Daoy (cell line): ENCODE data around the gene BCR. TPM values are rescaled to one million over a fixed set of nuclear protein-coding genes. Genes with fewer than 3 reads are reported as not detected.
A peak's percentile ranks its signal among the peaks of the same experiment; 100 is the strongest.

Source experiments
- DNase-seq: peaks from one replicate; pipeline ENCODE4 v3.0.0-alpha.2; 2015; ENCODE audit warnings: low read depth
- total RNA-seq: library from RNA; depleted of rRNA; stranded (reverse); fragments of >200 nt; shearing (Covaris generic); gene quantifications from 2 replicates; pipeline ENCODE4 v1.2.3, GENCODE V29; 2014

BCR gene
- total RNA-seq, 1 experiment from 2014 or later, result 27.3 TPM

DNA sequence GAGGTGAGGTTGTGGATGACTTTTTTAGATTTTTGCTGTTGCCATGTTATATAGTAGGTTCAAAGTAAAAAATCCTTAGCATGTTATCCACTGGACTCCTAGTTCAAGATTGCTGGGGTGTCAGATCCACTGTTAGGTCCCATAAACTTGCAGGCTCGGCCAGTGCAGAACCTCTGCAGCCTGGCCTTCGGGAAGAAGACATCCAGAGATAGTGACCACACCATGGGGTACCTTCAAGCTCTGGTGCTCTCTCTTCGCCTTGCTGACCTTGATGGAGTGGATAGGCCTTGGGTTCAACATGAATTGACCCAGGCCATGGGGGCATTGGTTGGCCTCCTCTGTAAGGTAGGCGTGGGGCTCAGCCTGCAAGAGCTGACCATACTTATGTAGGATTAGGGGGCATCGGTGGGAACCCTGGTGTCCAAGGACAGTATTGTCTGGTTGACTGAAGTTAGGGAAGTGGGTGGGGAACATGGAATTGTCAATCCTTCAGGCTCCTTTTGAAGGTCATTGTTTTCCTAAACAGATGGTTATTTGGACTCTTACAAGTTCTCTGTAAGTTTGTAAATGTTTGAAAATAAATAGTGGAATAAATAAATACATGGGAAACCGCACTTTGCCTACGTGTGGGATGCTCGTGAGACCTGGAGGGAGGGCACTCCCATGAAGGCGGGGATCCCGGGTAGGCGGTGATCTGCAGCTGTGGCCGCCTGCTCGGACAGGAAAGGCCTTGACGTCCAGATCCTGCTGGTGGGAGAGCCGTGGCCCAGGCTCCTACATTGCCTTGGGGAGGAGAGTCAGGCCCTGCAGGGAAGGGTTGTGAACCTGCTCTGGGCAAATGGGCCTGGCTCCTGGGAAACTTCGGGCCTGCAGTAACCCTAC is 37.1 kb downstream of the BCR start:
- no peak for DNase-seq

DNA sequence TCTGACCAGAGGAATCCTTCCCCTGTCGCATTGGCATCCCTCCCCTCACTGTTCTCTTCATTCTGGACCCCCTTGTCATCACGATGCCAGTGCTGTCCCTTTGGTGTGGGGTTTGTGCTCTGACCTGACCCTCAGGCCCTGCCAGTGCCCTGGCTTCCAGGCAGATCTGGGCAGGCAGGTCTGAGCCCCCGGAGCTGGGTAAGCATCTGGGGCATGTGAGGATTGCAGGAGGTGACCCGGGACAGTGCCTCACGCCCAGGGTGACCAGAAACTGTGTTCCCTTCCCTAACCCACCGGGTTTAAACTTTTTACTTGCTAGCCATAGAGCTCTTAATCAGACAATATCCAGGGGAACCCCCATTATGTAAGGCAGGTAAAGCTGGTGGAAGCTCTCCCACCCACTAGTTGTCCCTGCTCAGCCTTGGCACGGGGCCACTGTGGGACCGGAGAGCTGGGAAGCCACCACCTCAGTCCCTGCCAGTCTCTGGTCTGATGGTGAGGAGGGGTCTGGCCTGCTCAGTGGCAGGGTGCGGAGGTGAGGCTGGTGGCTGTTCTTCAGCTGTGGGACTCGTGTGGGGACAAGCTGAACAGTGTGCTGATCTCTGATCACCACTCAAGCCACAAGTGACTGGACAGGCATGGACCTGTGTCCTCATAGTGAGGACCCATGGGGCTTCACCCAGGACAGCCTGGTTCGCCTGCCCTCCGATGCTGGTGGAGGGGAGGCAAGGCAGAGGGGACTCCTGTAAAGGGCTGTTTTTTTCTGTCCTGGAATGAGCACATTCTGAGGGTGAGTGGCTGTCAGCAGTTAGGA is 38.0 kb downstream of the BCR start:
- no peak for DNase-seq

GRCh38 chr22:23218867-23219251 is 38.5 kb downstream of the BCR start:
- DNase-seq, result peak; percentile 83

DNA sequence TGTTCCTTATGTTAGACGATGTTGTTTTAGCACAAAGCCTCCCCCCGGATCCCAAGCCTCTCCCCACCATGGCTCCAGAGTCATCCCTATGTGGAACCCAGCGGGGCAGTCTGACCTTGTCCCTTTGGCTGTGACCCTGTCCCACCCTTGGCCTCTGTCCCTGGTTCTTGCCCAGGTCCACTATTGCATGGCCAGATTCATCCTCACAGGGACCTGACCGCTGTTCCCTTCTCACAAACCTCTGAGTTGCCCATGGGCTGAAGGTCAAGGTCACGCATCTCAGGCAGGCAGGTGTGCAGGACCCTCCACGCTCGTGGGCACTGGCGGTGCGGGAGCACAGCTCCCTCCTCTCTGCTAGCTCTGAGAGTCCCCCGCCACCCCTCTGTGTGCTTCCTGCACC is 39.0 kb downstream of the BCR start:
- DNase-seq, result no peak

DNA sequence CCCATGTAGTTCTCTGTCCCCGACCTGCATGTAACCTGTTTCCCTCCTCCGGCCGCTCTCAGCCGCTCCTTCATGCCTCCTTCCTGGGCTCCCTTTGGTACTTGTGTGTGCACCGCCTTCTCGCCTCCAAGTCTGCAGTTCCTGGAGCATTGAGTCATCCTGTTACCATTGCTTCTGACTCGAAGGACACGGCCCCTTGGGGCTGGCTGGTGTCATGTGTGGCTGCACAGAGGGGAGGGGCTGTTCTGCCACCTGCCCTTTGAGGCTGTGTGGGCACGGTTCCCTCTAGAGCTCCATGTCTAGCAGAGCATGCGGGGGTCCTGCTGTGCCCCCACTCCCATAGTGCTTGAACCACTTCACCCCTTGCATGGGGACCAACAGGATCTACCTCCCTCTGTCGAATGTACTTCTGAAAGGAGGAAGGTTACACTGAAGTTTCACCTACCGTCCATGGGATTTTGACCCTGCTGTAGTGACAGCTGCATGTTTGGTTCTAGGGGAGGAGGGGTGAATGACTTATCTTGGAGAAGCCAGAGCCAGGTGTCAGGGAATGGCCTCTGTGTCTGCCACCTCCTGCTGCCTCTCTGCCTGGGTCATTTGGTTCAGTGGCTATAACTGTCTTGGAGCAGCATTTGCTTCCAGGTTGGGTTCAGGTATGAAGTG is 39.6 kb downstream of the BCR start:
- peak; percentile 78 for DNase-seq

- DNase-seq, result peak; percentile 13
These were observed 40.4 kb downstream of the BCR start for GRCh38 chr22:23220485-23221350.

- no peak for DNase-seq
These were observed 41.1 kb downstream of the BCR start for GRCh38 chr22:23221351-23221804.

- no peak for DNase-seq
These were observed 41.9 kb downstream of the BCR start for GRCh38 chr22:23222033-23222792.

GRCh38 chr22:23222793-23223568 is 42.7 kb downstream of the BCR start:
- DNase-seq, result no peak

- DNase-seq, result no peak
These were observed 43.4 kb downstream of the BCR start for GRCh38 chr22:23223569-23224317.

- no peak for DNase-seq
These were observed 44.5 kb downstream of the BCR start for GRCh38 chr22:23224846-23225245.

DNA sequence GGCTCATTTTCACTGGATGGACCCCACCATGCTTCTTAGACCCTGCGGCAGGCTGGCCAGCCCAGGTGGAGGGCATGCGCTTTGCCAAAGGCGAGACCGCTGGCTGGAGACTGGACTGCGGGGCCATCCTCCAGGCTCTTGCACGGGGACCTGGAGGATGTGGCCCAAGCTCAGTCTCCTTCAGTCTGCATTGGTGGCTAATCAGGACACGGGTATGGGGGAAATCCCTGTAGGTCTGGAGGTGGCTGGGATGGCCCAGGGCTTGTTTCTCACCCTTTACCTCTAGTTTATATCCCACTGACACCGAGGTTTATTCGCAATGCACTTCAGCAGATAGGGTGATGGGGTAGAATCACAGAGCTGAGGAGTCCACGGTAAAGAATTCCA is 45.0 kb downstream of the BCR start:
- DNase-seq, result no peak

DNA sequence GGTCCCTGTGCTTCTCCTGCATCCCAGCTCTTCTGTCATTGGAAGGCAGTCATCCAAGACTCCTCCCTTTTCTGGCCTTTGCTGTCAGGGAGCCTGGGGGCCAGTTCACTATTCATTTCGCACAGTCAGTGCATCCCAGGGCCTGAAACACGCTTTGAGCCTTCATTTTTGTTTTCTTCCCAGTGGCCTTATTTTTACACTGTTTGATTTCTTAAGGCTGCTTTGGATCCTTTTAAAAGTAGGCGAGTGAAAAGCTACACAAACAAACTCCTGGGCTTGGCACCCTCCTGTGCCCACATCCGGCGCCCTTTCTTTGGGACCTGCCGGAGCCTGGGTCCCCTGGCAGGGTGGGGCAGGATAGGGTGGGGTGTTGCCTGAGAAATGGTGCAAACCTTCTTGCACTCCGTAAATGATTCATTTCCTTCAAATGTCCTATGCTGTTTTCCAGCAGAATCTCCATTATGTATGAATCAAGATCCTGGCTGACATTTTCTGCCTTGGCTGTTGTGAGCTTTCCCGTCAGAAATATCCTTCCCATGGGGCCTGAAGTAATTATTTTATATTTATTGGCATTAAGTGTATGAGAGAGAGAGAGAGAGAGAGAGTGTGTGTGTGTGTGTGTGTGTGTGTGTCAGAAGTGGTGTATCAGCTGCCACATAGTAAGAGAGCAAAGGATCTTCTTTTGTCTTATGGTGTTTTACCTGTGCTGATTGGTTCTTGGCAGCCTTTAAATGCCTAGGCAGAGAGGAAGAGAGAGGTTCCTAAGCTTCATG is 45.6 kb downstream of the BCR start:
- peak; percentile 65 for DNase-seq

- no peak for DNase-seq
These were observed 46.2 kb downstream of the BCR start for GRCh38 chr22:23226497-23226850.

DNA sequence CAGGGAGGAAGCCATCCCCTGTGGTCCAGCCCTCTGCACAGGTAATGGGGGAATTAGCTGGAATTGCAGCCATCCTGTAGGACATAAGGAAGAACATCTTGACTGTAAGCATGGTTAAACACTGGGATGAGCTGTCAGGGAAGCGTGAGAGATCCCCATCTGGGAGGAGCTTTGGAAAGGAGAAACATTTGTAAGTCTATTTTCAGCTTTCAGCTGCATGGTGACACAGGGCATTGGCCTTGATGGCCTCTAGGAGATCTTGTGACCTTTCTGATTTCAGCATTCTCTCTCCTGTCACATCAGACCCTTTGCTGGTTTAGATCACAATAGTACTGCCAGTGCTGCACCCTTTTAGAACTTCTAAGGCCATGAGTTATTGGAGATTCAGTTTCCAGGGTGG is 47.1 kb downstream of the BCR start:
- no peak for DNase-seq

DNA sequence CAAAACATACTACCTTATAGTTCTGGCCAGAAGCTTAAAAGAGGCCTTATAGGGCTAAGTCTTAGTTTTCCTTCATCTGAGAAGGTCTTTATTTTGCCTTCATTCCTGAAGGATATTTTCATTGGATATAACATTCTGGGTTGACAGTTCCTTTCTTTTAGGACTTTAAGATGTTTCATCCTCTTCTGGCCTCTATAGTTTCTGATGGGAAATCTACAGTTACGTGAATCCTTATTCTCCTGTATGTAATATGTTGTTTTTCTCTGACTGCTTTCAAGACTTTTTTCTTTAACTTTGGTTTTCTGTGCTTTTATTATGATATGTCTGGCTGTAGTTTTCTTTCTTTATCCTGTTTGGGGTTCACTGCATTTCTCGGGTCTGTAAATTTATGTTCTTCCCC is 48.2 kb downstream of the BCR start:
- no peak for DNase-seq

- DNase-seq, result no peak
These were observed 49.3 kb downstream of the BCR start for GRCh38 chr22:23229646-23230045.

DNA sequence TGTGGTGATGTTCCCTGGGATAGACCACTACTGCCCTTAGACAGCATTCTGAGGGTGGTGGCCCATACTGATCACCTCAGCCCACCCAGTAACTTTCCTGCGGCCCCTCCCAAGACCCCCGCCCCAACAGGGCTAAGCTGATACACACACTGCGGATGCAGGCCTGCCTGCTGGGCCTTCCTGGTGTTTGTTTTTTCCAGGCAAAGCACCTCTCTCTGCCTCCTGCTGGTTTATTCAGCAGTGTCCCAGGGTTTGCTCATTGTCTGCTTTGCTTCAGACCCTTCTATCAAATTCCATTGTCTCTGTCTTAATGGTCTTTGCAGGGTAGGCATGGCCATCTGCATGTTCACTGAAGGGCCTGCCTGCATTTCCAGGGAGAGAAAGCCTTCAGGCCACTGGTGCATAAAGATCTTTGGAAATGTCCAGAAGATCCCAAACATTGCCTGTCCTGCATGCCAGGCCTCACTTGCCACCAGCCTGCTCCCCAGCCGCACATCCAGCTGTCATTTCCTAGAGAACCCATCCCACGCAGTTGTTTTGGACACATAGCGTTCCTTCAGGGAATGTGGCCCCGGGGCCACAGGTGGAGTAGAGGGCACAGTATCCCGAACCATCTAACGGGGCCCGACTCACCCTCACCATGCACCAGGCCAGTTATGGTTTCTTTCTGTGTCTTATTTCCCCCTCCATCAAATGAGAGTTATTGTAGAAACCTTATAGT is 50.2 kb downstream of the BCR start:
- no peak for DNase-seq
